WERI-Rb-1 (cell line): ENCODE measurements around the gene NEK6.

Experiments
- DNase-seq: peaks from one replicate; pipeline ENCODE4 v3.0.0-alpha.2; 2020
- H3K27ac ChIP-seq: fragments of 250-450 bp; sonication (Bioruptor Pico); 2 replicates; pipeline ENCODE4 v1.5.1; 2020; ENCODE audit warnings: mild to moderate bottlenecking, moderate library complexity
- H3K27me3 ChIP-seq: fragments of 250-450 bp; sonication (Bioruptor Pico); 2 replicates; pipeline ENCODE4 v1.5.1; 2021; ENCODE audit warnings: mild to moderate bottlenecking, low read depth, moderate library complexity; ENCODE audit not compliant: insufficient read depth, severe bottlenecking
- H3K36me3 ChIP-seq: fragments of 250-450 bp; sonication (Bioruptor Pico); 2 replicates; pipeline ENCODE4 v1.5.1; 2020; ENCODE audit warnings: mild to moderate bottlenecking, moderate library complexity
- H3K4me3 ChIP-seq: 2 replicates; pipeline ENCODE4 v1.5.1; 2011; ENCODE audit warnings: low read depth, mild to moderate bottlenecking, control low read depth, low read length
- H3K9me3 ChIP-seq: fragments of 250-450 bp; sonication (Bioruptor Pico); 2 replicates; pipeline ENCODE4 v1.5.1; 2021; ENCODE audit warnings: mild to moderate bottlenecking, moderate library complexity; ENCODE audit not compliant: severe bottlenecking
- TF ChIP-seq, protein P1 (sequence below): IDR thresholded peaks from 2 replicates; pipeline ENCODE4 v1.5.1; 2011; ENCODE audit warnings: low read depth, mild to moderate bottlenecking, control low read depth, inconsistent platforms, low read length

The NEK6 gene

GRCh38 chr9:124260769-124261603, 3.2 kb downstream of the NEK6 start:
- TF ChIP-seq, protein P1, sequence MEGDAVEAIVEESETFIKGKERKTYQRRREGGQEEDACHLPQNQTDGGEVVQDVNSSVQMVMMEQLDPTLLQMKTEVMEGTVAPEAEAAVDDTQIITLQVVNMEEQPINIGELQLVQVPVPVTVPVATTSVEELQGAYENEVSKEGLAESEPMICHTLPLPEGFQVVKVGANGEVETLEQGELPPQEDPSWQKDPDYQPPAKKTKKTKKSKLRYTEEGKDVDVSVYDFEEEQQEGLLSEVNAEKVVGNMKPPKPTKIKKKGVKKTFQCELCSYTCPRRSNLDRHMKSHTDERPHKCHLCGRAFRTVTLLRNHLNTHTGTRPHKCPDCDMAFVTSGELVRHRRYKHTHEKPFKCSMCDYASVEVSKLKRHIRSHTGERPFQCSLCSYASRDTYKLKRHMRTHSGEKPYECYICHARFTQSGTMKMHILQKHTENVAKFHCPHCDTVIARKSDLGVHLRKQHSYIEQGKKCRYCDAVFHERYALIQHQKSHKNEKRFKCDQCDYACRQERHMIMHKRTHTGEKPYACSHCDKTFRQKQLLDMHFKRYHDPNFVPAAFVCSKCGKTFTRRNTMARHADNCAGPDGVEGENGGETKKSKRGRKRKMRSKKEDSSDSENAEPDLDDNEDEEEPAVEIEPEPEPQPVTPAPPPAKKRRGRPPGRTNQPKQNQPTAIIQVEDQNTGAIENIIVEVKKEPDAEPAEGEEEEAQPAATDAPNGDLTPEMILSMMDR, result no peak
- DNase-seq, result no peak
- H3K4me3 ChIP-seq, result no peak overlapping the region
- H3K9me3 ChIP-seq, result no peaks in the 10 kb centered on the region
- no peaks in the 10 kb centered on the region for H3K36me3 ChIP-seq
- no peak overlapping the region for H3K27ac ChIP-seq
- no peaks in the 10 kb centered on the region for H3K27me3 ChIP-seq

GRCh38 chr9:124261736-124262648, 4.2 kb downstream of the NEK6 start:
- H3K27me3 ChIP-seq, result no peaks in the 10 kb centered on the region
- no peak overlapping the region for H3K27ac ChIP-seq
- no peak for DNase-seq
- no peaks in the 10 kb centered on the region for H3K9me3 ChIP-seq
- H3K4me3 ChIP-seq, result no peak overlapping the region
- TF ChIP-seq, protein P1, result no peak
- no peaks in the 10 kb centered on the region for H3K36me3 ChIP-seq

DNA sequence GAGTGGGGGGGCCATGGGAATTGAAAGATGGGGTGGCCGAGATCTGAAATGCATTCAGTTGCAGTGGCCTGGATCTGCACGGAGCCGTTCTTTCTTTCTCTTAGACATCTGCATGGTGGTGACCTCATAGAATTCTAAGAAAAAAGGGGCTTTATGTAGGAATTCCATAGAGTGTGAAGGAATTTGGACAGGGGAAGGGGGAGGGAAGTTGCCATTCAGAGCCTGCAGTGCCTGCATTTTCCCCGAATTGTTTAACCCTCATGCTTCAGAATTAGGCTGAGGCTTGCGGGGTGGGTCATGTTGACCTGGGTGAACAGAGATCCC, 4.9 kb downstream of the NEK6 start:
- TF ChIP-seq, protein P1, result no peak
- no peaks in the 10 kb centered on the region for H3K27me3 ChIP-seq
- H3K4me3 ChIP-seq, result no peak overlapping the region
- no peak for DNase-seq
- H3K36me3 ChIP-seq, result no peaks in the 10 kb centered on the region
- no peaks in the 10 kb centered on the region for H3K9me3 ChIP-seq
- H3K27ac ChIP-seq, result no peak overlapping the region

- Histone ChIP-seq H3K9me3 (no peaks in the 10 kb centered on the region), H3K27me3 (no peaks in the 10 kb centered on the region), H3K4me3 (no peak overlapping the region), H3K36me3 (no peaks in the 10 kb centered on the region), H3K27ac (no peak overlapping the region)
- TF ChIP-seq, protein P1, result no peak
- DNase-seq, result no peak
These were observed 5.5 kb downstream of the NEK6 start for GRCh38 chr9:124263213-124263612.

DNA sequence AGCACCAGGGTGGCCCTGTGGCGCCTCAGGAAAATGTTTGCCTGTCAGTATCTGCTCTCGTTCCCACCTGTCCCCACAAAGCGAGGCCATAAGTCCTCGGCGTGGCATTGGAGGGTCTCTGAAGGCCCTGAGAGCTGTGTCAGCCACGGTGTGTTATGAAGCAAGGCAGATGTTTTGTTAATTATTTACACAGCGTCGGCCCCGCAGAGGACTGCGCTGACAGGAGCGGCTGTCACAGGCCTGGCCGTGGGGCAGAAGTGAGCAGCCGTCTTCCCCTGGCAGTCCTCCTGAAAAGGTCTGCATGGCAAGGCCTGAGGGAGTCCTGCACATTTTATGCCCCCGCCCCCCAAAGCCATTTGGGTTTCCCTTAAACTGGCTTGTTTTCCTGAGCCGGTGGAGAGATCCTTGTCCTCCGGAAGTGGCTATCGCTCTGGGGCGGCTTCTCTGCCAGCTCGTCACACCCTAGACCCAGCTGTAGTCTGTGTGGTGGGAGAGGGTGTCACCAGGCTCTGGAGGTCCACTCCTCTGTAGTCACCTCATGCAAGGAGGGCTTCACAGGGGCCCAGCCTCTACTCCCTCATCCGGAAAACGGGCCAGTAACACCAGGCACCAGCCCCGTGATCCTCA, 6.2 kb downstream of the NEK6 start:
- Histone ChIP-seq H3K27ac (no peak overlapping the region), H3K27me3 (no peaks in the 10 kb centered on the region), H3K4me3 (no peak overlapping the region), H3K36me3 (no peaks in the 10 kb centered on the region), H3K9me3 (no peaks in the 10 kb centered on the region)
- no peak for DNase-seq
- TF ChIP-seq, protein P1, result no peak
